Muscle layer of colon (tissue), 2 donors: ENCODE results near the gene GBGT1.
"Not testable (repeated sequence)": the region's sequence is repeated elsewhere in the genome, so short reads cannot be mapped to it uniquely, and the experiment has no call there.

Experiments used
- H3K27ac ChIP-seq: one replicate; pipeline ENCODE4 v1.7.0; 2013; ENCODE audit warnings: low read depth, mild to moderate bottlenecking, low read length, moderate library complexity
- H3K27me3 ChIP-seq, 2 donors: one replicate each; pipeline ENCODE4 v1.7.0; 2013; ENCODE audit warnings: low read length in 2 of 2, mild to moderate bottlenecking in 2 of 2; ENCODE audit not compliant: insufficient read depth in 2 of 2, control insufficient read depth in 1 of 2
- H3K36me3 ChIP-seq: one replicate; pipeline ENCODE4 v1.7.0; 2013; ENCODE audit warnings: mild to moderate bottlenecking, low read length; ENCODE audit not compliant: insufficient read depth
- H3K4me1 ChIP-seq: one replicate; pipeline ENCODE4 v1.7.0; 2013; ENCODE audit warnings: mild to moderate bottlenecking, low read length; ENCODE audit not compliant: insufficient read depth
- H3K4me3 ChIP-seq, 2 donors: one replicate each; pipeline ENCODE4 v1.7.0; 2013; ENCODE audit warnings: low read length in 2 of 2, low read depth in 1 of 2, mild to moderate bottlenecking in 1 of 2, moderate library complexity in 1 of 2
- H3K9ac ChIP-seq: one replicate; pipeline ENCODE4 v1.7.0; 2013; ENCODE audit warnings: low read length
- H3K9me3 ChIP-seq: one replicate; pipeline ENCODE4 v1.7.0; 2013; ENCODE audit warnings: mild to moderate bottlenecking, low read length
- donor health status: abdominal sarcoma.
- donor health status: Adenocarcinoma of cecum.

GBGT1 gene

DNA sequence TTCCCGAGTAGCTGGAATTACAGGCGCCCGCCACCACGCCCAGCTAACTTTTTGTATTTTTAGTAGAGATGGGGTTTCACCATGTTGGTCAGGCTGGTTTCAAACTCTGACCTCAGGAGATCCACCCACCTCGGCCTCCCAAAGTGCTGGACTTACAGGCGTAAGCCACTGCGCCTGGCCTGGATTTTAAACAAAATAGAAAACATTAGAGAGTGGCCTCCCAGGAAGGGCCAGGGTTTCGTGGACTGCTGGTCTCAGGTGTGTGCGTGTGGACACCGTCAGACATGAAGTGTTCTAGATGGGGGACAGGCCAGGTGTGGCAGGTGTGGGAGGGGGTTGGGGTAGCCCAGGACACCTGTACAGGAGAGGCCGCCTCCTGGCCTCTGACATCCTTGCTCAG is 7.0 kb upstream of the GBGT1 start:
- Histone ChIP-seq H3K4me1 (no peaks in the 10 kb centered on the region), H3K36me3 (no peaks in the 10 kb centered on the region), H3K27me3 (peaks cover 0 to 11% of the 10 kb centered on the region in 2 donors), H3K4me3 (no peak overlapping the region), H3K9ac (no peak overlapping the region), H3K27ac (no peak overlapping the region), H3K9me3 (no peaks in the 10 kb centered on the region)

DNA sequence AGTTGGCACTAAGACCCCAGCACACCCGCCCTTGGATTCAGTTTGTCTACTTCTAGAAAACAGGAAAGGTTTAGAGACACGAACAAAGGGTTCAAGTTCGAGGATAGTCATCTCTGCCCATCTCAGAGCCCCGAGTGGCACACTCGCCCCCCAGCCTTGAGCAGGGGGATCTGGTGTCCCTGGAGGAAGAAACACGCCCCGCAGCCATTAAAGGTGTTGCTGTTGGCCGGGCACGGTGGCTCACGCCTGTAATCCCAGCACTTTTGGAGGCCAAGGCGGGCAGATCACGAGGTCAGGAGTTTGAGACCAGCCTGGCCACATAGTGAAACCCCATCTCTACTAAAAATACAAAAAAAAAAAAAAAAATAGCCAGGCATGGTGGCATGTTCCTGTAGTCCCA is 6.0 kb upstream of the GBGT1 start:
- not testable (repeated sequence) for H3K9me3 ChIP-seq, H3K27ac ChIP-seq, H3K4me1 ChIP-seq, H3K36me3 ChIP-seq, H3K9ac ChIP-seq, H3K4me3 ChIP-seq
- H3K27me3 ChIP-seq: peaks cover 0 to 11% of the 10 kb centered on the region in 2 donors

DNA sequence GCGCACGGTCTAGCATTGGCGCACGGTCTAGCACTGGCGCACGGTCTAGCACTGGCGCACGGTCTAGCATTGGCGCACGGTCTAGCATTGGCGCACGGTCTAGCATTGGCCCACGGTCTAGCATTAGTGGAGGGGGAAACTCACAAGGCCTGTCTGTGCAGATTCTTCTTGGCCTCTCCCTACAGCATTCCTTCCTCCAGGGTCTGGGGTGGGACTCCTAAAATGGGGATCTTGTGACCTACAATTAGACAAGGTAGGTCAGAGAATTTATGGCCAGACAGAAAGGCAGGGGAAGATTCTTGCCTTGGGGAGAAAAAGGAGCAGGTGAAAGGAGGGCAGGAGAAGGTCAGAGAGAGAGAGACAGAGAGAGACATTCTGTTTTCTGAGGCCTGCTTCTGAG is 5.4 kb upstream of the GBGT1 start:
- Histone ChIP-seq H3K9me3 (no peaks in the 10 kb centered on the region), H3K27me3 (peaks cover 0 to 11% of the 10 kb centered on the region in 2 donors)

DNA sequence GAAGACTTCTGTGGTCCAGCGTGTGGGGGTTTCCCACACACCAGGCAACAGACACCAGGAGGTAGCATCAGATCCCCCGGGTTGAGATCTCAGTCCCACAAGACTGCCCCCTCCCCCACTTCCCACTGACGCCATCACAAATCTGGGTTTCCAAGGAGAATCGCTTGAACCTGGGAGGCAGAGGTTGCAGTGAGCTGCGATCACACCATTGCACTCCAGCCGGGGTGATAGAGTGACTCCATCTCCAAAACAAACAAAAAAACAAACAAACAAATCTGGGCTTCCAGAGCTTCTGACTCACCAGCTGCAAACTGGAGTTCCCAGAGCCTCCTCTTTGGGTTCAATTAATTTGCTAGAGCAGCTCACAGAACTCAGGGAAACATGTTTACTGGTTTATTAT is 4.7 kb upstream of the GBGT1 start:
- Histone ChIP-seq H3K27ac (no peak overlapping the region), H3K36me3 (no peaks in the 10 kb centered on the region), H3K4me1 (peaks cover 5% of the 10 kb centered on the region), H3K9ac (no peak overlapping the region), H3K4me3 (no peak overlapping the region), H3K27me3 (peaks cover 0 to 16% of the 10 kb centered on the region in 2 donors), H3K9me3 (no peaks in the 10 kb centered on the region)

More for the DNA sequence above, 5.4 kb upstream of the GBGT1 start:
- Histone ChIP-seq H3K4me1 (peaks cover 4% of the 10 kb centered on the region), H3K9ac (no peak overlapping the region), H3K27ac (no peak overlapping the region), H3K4me3 (no peak overlapping the region), H3K36me3 (no peaks in the 10 kb centered on the region)

DNA sequence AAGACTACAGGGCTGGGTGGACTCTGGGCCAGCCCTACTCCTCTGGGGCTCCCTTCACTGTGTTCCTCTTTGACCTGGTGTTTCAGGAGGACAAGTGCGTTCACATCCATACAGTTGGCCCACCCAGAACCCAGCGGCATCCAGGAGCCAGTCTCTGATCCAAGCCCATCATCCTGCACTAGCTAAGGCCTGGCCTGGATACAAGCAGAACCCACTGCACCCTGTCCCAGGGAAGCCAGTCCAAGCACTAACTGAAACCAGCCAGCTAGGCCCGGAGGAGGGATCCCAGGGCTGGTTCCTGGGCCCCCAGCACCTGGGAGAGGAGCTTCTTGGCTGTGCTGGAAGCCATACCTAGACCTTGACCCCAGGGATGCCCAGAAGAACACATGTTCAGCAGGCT is 4.1 kb upstream of the GBGT1 start:
- H3K9ac ChIP-seq: no peak overlapping the region
- no peak overlapping the region for H3K27ac ChIP-seq

DNA sequence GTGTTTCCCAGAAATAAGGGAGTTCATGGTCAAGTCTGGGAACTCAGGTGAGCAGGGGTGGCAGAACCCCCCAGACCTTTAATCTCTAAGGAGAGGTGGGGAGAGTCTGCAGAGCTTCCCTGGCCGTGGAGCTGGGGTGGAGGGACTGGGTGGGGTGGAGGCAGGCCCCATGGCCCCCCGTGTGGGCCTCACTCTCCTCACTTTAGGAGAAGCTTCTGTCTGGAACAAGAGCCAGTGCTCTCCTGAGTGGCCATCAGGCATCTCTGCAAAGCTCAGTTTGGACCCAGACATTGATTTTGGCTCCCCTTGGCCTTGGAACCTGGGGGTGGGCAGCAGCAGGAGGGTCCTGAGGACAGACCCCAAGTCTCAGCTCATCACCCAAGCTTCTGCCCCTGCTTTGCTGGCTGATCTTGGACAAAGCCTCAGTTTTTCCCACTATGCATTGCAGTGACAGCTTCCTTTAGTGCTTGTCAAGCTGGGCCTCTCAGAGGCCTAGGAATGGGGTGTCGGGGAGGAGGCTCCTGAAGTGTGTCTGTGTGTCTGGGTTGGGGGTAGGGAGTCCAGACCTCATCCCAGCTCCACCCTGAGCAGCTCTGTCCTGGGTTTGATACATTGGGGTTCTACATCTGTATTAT is 3.5 kb upstream of the GBGT1 start:
- Histone ChIP-seq H3K4me3 (no peak overlapping the region), H3K27me3 (peaks cover 0 to 18% of the 10 kb centered on the region in 2 donors), H3K9ac (no peak overlapping the region), H3K9me3 (no peaks in the 10 kb centered on the region), H3K36me3 (no peaks in the 10 kb centered on the region), H3K27ac (no peak overlapping the region), H3K4me1 (peaks cover 5% of the 10 kb centered on the region)

More for the DNA sequence above, 4.1 kb upstream of the GBGT1 start:
- H3K9me3 ChIP-seq: no peaks in the 10 kb centered on the region
- peaks cover 0 to 18% of the 10 kb centered on the region in 2 donors for H3K27me3 ChIP-seq
- no peak overlapping the region for H3K4me3 ChIP-seq
- peaks cover 5% of the 10 kb centered on the region for H3K4me1 ChIP-seq
- no peaks in the 10 kb centered on the region for H3K36me3 ChIP-seq

DNA sequence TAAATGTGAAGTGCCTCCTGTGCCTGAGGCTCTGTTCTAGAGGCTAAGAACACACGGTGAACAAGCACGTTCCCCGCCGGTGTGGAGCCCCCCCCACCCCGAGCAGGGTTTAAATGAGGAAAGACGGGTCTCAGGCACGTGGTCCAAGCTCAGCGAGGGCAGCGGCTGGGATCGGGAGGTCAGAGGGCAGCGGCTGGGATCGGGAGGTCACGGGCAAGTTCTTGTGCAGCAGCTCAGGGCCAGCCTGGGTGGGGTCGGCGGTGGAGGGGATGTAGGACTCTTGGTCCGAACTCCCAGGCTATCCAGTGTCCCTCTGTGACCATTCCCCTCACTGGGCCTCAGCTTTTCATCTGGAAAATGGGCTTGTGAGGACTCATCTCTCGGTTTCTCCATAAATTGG is 2.7 kb upstream of the GBGT1 start:
- Histone ChIP-seq H3K4me3 (no peak overlapping the region), H3K27me3 (peaks cover 0 to 14% of the 10 kb centered on the region in 2 donors), H3K4me1 (peaks cover 5% of the 10 kb centered on the region), H3K9me3 (no peaks in the 10 kb centered on the region), H3K36me3 (no peaks in the 10 kb centered on the region), H3K27ac (no peak overlapping the region), H3K9ac (no peak overlapping the region)

DNA sequence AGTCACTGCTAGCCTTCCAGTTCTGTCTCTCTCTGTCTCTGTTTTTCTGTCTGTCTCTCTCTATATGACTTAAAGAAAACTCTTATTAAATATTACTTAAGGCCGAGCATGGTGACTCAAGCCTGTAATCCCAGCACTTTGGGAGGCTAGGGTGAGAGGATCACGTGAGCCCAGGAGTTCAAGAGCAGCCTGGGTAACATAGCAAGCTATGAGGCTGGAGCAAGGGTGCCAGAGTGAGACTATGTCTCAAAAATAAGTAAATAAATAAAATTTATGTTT is 1.7 kb upstream of the GBGT1 start:
- no peak overlapping the region for H3K27ac ChIP-seq
- peaks cover 0 to 10% of the 10 kb centered on the region in 2 donors for H3K27me3 ChIP-seq
- H3K9me3 ChIP-seq: no peaks in the 10 kb centered on the region
- H3K9ac ChIP-seq: no peak overlapping the region
- no peak overlapping the region for H3K4me3 ChIP-seq
- peaks cover 5% of the 10 kb centered on the region for H3K4me1 ChIP-seq
- H3K36me3 ChIP-seq: no peaks in the 10 kb centered on the region

DNA sequence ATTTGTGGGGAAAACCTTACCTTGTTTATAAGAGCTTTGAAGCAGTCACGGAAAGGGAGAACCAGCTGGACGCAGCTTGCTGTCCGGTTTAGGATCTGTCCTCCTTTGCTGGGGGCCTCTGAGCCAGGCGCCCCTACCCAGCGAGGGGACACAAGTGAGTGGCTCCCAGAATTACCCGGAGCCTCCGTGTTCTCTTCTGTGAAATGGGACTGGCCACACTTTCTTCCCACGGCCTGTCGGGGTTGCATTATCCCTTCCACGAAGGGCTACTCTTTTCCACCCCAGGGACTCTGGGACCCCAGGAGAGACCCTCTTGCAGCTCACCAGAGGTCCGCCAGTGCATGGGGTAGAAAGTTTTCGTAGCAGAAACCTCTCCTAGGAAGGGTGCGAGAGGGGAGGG is 477 bp upstream of the GBGT1 start:
- no peaks in the 10 kb centered on the region for H3K9me3 ChIP-seq
- H3K36me3 ChIP-seq: no peaks in the 10 kb centered on the region
- H3K27ac ChIP-seq: peak overlapping the region; percentile 61
- H3K4me3 ChIP-seq: peak overlapping the region; percentile 66 to 77
- no peak overlapping the region for H3K9ac ChIP-seq
- peaks cover 5% of the 10 kb centered on the region for H3K4me1 ChIP-seq
- H3K27me3 ChIP-seq: peaks cover 0 to 10% of the 10 kb centered on the region in 2 donors

DNA sequence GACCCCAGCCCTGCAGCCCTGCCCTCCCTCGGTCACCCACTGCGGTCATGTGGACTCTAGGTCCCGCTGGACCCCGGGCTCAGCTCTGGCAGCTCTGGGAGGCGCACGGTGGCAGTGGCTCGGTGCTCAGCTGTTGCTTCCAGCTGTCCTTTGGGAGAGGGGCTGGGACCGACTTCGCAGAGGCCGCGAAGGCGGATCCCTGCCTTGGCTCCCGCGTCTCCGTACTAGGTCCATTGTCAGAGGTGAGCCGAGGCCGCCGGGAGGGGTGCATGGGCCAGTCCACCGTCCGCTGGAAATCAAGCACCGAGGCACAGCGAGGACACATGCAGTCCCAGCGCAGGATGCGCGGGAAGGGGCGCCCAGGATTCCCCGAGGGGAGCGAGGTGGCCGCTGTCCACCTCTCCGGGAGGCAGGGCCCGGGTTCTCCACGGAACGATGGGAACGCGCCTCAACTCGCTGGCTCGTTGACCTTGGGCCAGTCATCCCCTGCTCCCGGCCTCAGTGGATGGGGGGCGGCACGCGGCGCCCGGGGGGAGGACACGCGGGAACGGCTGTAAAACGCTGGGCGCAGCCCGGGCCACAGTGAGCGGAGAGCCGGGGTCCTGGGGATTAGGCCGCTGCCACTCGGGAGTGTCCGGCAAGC is 732 bp downstream of the GBGT1 start:
- Histone ChIP-seq H3K4me3 (peak overlapping the region; percentile 66 to 77), H3K9me3 (no peaks in the 10 kb centered on the region), H3K27ac (peak overlapping the region; percentile 61), H3K27me3 (peaks cover 0 to 9% of the 10 kb centered on the region in 2 donors), H3K36me3 (no peaks in the 10 kb centered on the region), H3K9ac (no peak overlapping the region), H3K4me1 (peaks cover 5% of the 10 kb centered on the region)

DNA sequence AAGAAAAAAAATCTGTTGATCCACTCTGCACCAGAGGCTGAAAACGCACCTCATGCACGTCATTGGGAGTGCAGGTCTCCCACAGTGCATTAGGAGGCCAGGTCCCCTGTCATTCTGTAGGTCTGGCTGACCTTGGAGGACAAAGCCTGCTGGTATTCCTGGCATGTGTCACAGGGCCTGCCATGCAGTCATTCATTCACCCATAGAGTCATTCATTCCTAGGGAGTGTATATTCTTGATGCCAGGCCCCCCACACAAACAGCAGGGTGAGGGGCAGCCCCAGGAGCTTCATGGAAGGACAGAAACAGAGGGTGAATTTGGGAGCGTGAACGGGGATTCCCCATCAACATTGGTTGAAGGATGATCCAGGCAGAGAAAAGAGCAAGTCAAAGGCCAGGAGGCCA is 2.2 kb downstream of the GBGT1 start:
- Histone ChIP-seq H3K27me3 (peaks cover 0 to 6% of the 10 kb centered on the region in 2 donors), H3K36me3 (no peaks in the 10 kb centered on the region), H3K4me3 (no peak overlapping the region), H3K4me1 (peaks cover 5% of the 10 kb centered on the region), H3K9me3 (no peaks in the 10 kb centered on the region), H3K27ac (no peak overlapping the region), H3K9ac (no peak overlapping the region)
